OCI-LY3 (cell line): Measurements from ENCODE around the gene MTUS2.

Experiments used
- H2AFZ ChIP-seq: fragments of 200-600, 300-600 bp; shearing (Covaris generic); 2 replicates; pipeline ENCODE4 v1.6.0; 2014; ENCODE audit warnings: antibody characterized with exemption, low read depth, low read length
- H3K27ac ChIP-seq: fragments of 200-600, 300-600 bp; sonication (generic); 2 replicates; pipeline ENCODE4 v1.5.1; 2014; ENCODE audit warnings: mild to moderate bottlenecking, low read length, moderate library complexity, mixed read lengths
- H3K27me3 ChIP-seq: fragments of 200-600, 300-600 bp; sonication (generic); 2 replicates; pipeline ENCODE4 v1.6.1; 2014; ENCODE audit warnings: low read depth, low read length, mixed read lengths
- H3K36me3 ChIP-seq: fragments of 200-600, 300-600 bp; sonication (generic); replicated peaks from 2 replicates; pipeline ENCODE3; 2014; ENCODE audit warnings: low read depth, low read length, mixed read lengths
- H3K4me1 ChIP-seq: fragments of 300-600, 200-600 bp; sonication (generic); 2 replicates; pipeline ENCODE4 v1.6.1; 2014; ENCODE audit warnings: low read length, mixed read lengths
- H3K4me2 ChIP-seq: fragments of 200-600, 300-600 bp; sonication (generic); 2 replicates; pipeline ENCODE4 v1.6.1; 2014; ENCODE audit warnings: low read length, mixed read lengths
- H3K4me3 ChIP-seq: fragments of 300-600, 200-600 bp; sonication (generic); 2 replicates; pipeline ENCODE4 v1.5.1; 2014; ENCODE audit warnings: antibody characterized with exemption, mild to moderate bottlenecking, low read length, moderate library complexity
- H3K79me2 ChIP-seq: fragments of 300-600, 200-600 bp; shearing (Covaris generic); 2 replicates; pipeline ENCODE4 v1.6.1; 2014; ENCODE audit warnings: mild to moderate bottlenecking, low read length, mixed read lengths
- H3K9ac ChIP-seq: fragments of 300-600, 200-600 bp; shearing (Covaris generic); 2 replicates; pipeline ENCODE4 v1.6.0; 2014; ENCODE audit warnings: mild to moderate bottlenecking, low read length, moderate library complexity
- H3K9me3 ChIP-seq: fragments of 200-600, 300-600 bp; shearing (Covaris generic); 2 replicates; pipeline ENCODE4 v1.6.1; 2014; ENCODE audit warnings: low read length, mixed read lengths; ENCODE audit not compliant: insufficient read depth
- H4K20me1 ChIP-seq: fragments of 200-600, 300-600 bp; sonication (generic); 2 replicates; pipeline ENCODE4 v1.6.1; 2016; ENCODE audit warnings: low read length, mixed read lengths; ENCODE audit not compliant: insufficient read depth
- CTCF ChIP-seq: fragments of 200-600, 300-600 bp; sonication (generic); IDR thresholded peaks from 2 replicates; pipeline ENCODE4 v1.5.1; 2014; ENCODE audit warnings: antibody characterized with exemption, low read length, low read depth
- EZH2phosphoT487 ChIP-seq: fragments of 200-600 bp; shearing (Covaris generic); IDR thresholded peaks from 2 replicates; pipeline ENCODE4 v1.6.1; 2018; ENCODE audit warnings: antibody characterized with exemption, mixed run types, low read depth

MTUS2 gene

GRCh38 chr13:29482504-29482903 is 662.4 kb downstream of the MTUS2 start:
- peak overlapping the region; percentile 34; the same call in 1 of the 2 replicates for H3K9ac ChIP-seq
- H3K9me3 ChIP-seq, result no peaks in the 10 kb centered on the region
- TF ChIP-seq CTCF (no peak), EZH2phosphoT487 (no peak)
- no peaks in the 10 kb centered on the region for H4K20me1 ChIP-seq
- peak overlapping the region; percentile 68; the same call in 1 of the 2 replicates for H2AFZ ChIP-seq
- H3K4me3 ChIP-seq, result peak overlapping the region; percentile 46; the same call in 1 of the 2 replicates
- peak overlapping the region; percentile 71 for H3K4me2 ChIP-seq
- H3K79me2 ChIP-seq, result no peaks in the 10 kb centered on the region
- no peaks in the 10 kb centered on the region for H3K36me3 ChIP-seq
- peaks cover 65% of the 10 kb centered on the region for H3K4me1 ChIP-seq
- H3K27ac ChIP-seq, result peak overlapping the region; percentile 24
- no peaks in the 10 kb centered on the region for H3K27me3 ChIP-seq

- no peaks in the 10 kb centered on the region for H4K20me1 ChIP-seq
- H3K36me3 ChIP-seq, result no peaks in the 10 kb centered on the region
- H3K27ac ChIP-seq, result peak overlapping the region; percentile 24
- peaks cover 65% of the 10 kb centered on the region for H3K4me1 ChIP-seq
- H3K79me2 ChIP-seq, result no peaks in the 10 kb centered on the region
- peak overlapping the region; percentile 46 for H3K4me3 ChIP-seq
- TF ChIP-seq EZH2phosphoT487 (no peak), CTCF (no peak)
- peak overlapping the region; percentile 68 for H2AFZ ChIP-seq
- peak overlapping the region; percentile 71 for H3K4me2 ChIP-seq
- H3K9ac ChIP-seq, result peak overlapping the region; percentile 34
- no peaks in the 10 kb centered on the region for H3K9me3 ChIP-seq
- H3K27me3 ChIP-seq, result no peaks in the 10 kb centered on the region
Observed at GRCh38 chr13:29483211-29483610, 663.1 kb downstream of the MTUS2 start.

- peak overlapping the region; percentile 34 for H3K9ac ChIP-seq
- H3K79me2 ChIP-seq, result no peaks in the 10 kb centered on the region
- H2AFZ ChIP-seq, result peak overlapping the region; percentile 68
- H3K27ac ChIP-seq, result peak overlapping the region; percentile 24
- H3K4me3 ChIP-seq, result peak overlapping the region; percentile 46
- H4K20me1 ChIP-seq, result no peaks in the 10 kb centered on the region
- no peaks in the 10 kb centered on the region for H3K9me3 ChIP-seq
- no peaks in the 10 kb centered on the region for H3K36me3 ChIP-seq
- H3K4me1 ChIP-seq, result peaks cover 65% of the 10 kb centered on the region
- peak overlapping the region; percentile 71 for H3K4me2 ChIP-seq
- no peak for TF ChIP-seq EZH2phosphoT487
- TF ChIP-seq CTCF, result no peak
- no peaks in the 10 kb centered on the region for H3K27me3 ChIP-seq
Observed at GRCh38 chr13:29483623-29484022, 663.5 kb downstream of the MTUS2 start.

GRCh38 chr13:29484236-29484635 is 664.1 kb downstream of the MTUS2 start:
- no peaks in the 10 kb centered on the region for H3K79me2 ChIP-seq
- peaks cover 61% of the 10 kb centered on the region for H3K4me1 ChIP-seq
- H3K27me3 ChIP-seq, result no peaks in the 10 kb centered on the region
- no peak overlapping the region for H3K27ac ChIP-seq
- H3K9me3 ChIP-seq, result no peaks in the 10 kb centered on the region
- no peaks in the 10 kb centered on the region for H4K20me1 ChIP-seq
- no peaks in the 10 kb centered on the region for H3K36me3 ChIP-seq
- H3K9ac ChIP-seq, result 0 out of 2 replicates have a peak overlapping the region, but pooled peaks have one; percentile 1
- TF ChIP-seq EZH2phosphoT487, result no peak
- peak; percentile 5; the same call in 1 of the 2 replicates for TF ChIP-seq CTCF
- H3K4me3 ChIP-seq, result peak overlapping the region; percentile 46
- H3K4me2 ChIP-seq, result peak overlapping the region; percentile 71
- H2AFZ ChIP-seq, result no peak overlapping the region; the same call in 1 of the 2 replicates
